ENCODE results near the gene STRIP2.

Gene STRIP2

DNA sequence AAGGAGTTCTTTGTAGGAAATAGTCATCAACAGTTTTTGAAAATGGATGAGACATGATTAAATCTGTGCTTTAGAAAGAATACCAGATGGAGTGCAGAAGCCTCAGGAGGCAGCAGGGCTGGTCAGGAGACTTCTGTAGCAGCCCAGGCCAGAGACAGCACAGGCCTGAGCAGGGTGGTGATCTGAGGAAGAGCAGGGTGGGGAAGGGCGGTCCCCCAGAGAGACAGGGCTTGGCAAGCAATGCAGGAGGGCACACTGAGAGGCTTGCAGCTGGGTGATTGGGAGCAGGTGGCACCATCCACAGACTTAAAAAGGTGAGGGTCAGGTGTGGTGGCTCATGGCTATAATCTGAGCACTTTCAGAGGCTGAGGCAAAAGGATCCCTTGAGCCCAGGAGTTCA is 63.8 kb downstream of the STRIP2 start:
- DNase-seq: no peak

DNA sequence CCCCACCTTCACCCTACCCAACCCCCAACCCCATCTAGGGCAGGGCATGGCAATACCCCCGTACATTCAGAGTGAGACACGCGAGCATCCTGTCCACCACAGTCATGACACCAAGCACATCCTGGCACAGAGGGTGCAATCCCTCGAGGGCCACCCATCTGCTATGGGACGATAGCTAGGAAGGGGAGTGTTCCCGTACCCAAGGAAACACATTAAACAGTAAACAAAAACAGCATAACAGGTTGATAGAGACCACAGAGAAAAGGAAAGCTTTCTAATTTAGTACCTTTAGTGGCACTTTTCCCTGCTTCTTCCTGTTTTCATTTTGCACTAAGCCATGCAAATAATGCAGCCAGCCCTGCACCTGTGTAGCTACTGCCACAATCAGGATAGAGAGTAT is 65.8 kb downstream of the STRIP2 start:
- no peak for DNase-seq

DNA sequence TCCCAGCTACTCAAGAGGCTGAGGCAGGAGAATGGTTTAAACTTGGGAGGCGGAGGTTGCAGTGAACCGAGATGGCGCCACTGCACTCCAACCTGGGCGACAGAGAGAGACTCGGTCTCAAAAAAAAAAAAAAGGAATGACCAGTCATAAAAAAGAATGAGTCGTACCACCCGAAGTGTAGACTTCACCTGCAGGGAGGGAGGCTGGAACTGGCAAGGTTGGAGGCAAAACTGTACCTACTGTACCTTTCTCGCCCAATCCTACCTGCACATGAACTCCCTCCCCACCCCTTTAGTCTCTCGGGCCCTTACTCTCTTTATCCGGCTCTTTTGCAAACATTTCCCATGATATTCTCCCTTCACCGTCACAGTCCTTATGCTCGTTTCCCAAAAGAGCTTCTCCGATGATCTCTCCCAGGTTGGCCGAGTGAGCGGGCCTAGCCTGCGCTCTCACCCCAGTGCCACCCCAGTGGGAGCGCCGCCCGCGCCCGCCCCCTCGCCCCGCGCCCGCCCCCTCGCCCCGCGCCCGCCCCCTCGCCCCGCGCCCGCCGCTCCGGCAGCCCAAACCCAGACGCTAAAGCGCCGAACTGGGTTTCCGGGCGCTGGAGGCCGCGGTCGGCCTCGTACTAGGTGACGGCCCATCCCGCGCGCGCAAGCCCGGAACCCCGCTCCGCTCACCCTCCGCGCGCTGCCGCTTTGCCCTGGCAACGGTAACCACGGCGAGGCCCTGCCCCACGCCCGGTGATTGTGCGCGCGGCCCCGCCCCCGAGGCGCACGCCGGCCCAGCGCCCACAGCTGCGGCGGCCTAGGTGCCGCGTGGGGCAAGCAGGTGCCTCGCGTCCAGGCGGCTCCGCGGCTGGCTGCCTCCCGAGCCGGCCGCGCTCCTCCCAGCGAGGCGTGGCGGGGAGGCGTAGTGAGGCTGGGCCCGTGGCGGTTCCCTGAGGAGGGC is 67.8 kb downstream of the STRIP2 start, which contains the start of gene SMKR1:
SMKR1 (plus strand) TSS at position 772 of the 948 bp plus-strand sequence. CDS start 294 bp downstream, outside the sequence.
- DNase-seq: peak; percentile 75

DNA sequence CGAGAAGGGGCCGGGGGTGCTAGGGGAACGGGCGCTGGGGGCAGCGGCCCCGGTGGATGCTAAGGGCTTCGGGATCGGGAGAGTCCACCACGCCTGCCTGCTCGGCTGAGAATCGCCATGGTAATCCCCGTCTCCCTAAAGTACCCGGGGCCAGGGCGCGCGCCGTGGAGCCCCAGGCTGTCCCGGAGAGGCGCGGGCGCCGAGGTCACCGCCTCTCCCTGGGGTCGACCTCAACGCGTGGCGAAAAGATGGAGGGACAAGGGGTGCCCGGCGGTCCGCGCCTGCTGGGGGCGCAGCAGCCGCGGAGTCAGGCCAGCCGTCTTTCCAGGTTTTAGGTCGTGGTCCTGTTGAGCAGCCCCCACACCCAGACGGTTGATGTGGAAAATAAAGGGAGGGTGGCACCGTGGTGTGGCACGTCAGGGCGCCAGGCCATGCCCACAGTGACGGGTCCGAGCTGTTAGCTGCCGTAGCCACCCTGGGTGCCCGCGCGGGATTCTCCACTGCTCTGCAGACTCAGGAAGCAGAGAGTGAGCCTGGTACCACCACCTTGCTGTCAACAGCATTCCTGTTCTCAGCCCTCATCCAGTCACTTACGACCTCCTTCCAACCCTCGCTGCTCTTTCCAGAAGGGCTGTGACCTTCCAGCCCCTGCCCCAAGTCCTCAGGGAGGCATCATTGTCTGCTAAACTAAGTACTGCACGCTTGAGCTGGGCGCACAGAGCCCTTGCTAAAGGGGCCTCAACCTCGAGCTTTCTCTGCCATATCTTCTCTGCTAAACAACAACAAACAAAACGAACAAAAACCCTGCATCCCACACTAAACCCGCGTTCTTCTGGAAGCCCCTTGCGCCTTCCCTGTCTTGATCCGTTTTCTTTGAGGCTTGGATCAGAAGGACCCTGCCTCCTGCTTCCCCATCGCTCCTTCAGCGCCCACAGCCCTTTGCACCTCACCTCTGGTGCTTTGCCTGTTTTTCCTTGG is 68.8 kb downstream of the STRIP2 start:
- DNase-seq: no peak

DNA sequence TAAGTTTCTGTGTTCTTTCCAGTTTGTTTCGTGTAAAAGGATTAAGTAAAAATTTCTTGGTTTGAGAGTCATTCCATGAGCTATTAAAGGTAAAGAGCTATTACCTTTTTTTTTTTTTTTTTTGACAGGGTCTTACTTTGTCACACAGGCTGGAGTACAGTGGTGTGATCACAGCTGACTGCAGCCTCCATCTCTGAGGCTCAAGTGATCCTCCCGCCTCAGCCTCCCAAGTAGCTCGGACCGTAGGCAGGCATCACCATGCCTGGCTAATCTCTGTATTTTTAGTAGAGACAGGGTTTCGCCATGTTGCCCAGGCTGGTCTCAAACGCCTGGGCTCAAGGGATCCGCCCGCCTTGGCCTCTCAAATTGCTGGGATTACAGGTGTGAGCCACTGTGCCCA is 69.5 kb downstream of the STRIP2 start:
- DNase-seq: no peak

DNA sequence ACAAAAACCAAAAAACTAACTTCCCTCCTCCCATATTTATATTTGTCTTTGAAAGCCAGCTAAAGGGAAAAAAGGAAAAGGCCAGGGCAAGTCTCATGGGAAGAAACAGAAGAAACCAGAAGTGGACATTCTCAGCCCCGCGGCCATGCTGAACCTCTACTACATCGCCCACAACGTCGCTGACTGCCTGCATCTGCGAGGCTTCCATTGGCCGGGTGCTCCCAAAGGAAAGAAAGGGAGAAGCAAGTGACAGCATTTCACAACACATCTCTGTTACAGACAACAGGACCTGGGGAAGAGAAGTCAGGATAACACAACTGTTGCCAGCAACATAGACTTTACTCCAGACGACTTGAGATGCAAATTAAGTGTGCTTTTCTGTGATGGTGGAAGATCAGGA is 78.0 kb downstream of the STRIP2 start:
- no peak for DNase-seq

DNA sequence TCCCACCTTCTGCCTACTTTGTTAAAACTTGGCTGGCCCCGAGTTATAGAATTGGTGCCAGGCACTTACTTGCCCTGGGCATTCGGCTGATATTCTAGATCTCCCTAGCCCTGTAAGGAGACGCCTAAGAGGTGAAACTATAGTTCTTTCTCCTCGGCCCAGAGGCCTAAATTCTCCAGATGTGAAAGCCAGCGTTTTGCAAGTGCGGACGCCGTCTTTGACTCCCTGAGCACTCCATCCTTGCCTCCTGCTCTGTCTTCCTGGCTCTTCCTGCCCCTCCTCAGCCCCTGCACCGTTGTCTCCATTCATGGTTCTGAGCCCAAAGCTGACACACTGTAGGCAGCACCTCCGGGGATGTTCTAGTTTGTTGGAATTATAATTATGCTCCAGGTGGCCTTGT is 79.3 kb downstream of the STRIP2 start:
- no peak for DNase-seq

DNA sequence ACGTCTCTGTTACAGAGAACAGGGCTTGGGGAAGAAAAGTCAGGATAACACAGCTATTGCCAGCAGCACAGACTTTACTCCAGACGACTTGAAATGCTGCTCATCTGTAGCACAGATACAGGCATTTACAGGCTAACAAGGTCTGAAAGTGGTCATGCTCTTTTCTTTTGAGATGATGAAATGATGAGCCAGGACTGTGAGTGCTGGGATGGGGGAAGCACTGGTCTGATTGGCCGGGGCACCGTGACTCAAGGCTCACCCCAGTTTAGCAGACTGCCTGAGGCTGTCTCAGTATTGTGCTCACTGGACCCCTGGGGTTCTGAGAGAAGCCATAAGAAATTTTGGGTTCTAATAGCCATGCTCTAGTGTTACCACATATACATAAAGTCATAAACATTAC is 80.5 kb downstream of the STRIP2 start:
- no peak for DNase-seq

DNA sequence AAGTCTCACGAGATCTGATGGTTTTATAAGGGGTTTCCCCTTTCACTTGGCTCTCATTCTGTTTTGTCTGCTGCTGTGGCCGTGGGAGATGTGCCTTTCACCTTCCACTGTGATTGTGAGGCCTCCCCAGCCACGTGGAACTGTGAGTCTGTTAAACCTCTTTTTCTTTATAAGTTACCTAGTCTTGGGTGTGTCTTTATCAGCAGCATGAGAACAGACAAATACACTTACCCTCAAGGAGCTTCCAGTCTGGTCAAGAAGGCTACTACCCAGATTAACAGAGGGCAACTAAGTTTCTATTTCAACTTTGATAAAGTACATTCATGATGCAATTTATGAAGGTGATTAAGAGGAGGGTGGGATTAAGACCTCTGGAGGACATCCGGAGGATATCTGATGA is 81.1 kb downstream of the STRIP2 start:
- DNase-seq: no peak

DNA sequence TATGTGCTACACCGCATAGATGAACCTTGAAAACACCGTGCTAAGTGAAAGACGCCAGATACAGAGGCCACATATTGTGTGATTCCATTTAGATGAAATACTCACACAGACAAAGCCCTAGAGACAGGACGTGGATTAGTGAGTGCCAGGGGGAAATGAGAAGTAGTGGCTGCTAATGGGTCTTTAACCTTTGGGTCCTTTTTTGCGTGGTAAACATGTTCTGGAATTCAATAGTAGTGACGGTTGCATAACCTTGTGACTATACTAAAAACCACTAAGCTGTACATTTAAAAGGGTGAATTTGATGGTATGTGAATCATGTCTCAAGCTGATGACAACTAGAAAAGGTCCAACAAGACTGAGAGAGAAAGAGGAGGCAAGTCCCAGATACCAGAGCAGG is 83.7 kb downstream of the STRIP2 start:
- DNase-seq: peak; percentile 86

DNA sequence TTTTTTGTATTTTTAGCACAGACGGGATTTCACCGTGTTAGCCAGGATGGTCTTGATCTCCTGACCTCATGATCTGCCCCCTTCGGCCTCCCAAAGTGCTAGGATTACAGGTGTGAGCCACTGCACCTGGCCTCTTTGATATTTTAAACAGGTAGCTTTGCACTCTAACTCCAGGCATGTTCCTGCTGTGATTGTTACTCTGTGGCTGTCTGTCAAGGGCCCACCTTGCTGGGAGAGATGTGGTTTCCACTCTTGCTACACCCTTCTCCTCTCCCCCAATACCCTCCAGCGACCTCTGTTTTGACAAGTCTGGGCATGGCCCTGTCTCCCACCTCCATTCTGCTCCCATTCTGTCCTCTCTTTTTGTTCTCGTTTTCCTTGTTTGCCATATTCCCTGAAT is 85.2 kb downstream of the STRIP2 start:
- DNase-seq: no peak

DNA sequence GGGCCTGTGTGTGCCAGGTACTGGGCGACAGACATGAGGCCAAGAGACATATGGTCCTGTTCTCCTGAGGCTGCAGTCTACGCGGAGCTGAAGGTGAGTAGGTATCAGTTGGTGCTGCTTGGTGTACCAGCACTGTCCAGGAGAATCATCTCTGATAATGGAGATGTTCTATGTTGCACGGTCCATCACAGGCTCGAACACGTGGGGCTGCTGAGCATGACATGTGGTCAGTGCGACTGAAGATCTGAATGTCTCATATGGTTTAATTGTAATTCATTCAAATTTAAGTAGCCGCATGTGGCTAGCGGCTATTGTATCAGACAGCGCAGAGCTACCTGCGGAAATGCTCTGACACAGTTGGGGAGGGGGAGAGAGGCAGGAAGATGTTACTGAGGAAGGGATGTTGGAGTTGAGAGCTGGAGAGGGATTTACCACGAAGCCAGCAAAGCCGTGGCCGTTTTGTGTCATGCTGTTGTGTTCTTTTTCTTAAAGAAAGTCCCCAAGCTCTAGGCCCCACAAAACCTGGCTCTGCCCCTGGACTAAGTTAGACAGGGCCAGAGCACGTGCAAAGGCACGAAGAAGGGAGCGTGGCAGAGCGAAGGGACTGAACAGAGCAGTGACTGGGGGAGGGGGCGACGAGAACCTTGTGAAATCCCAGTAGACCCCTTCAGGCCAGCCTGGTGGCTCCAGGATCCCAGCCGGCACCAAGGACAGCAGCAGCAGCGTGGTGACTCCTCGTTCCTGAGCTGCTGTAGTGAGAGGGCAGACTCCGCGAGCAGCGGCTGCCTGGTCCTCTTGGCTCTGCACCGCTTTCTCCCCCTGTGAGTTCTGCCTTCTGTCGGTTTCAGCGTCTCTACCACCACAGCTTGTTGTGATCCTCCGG is 88.1 kb downstream of the STRIP2 start:
- no peak for DNase-seq

DNA sequence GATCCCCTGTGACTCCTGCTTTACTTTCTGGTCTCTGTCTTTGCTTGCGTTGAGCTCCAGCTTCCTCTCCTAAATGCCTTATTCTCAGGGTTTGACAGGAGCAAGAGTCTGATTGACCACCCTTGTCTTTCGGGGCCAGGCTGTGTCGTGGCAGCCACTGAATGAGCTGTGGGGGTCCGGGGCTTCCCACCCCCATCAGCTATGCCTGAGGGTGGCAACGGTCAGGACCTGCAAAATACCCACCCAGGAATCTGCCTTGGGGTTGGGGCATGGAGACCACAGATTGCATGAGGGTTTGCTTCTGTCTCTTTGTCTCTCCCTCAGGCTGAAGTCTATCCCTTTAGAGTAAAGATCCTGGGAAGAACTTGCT is 88.7 kb downstream of the STRIP2 start:
- DNase-seq: no peak

DNA sequence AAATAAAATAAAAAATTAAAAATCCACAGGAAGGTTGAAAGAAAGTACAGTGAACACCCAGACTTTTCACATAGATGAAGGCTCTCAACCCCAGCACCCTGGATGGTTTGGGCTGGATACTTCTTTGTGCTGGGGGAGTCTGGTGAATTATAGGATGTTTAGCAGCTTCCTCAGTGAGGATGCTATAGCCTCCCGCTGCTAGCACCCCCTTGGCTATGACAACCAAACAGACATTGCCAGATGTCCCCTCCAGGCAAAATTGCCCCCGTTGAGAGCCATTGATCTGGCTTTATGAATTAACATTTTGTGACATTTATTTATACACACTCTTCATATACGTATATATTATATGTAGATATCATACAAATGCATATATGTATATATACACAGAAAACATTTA is 89.7 kb downstream of the STRIP2 start:
- DNase-seq: no peak

DNA sequence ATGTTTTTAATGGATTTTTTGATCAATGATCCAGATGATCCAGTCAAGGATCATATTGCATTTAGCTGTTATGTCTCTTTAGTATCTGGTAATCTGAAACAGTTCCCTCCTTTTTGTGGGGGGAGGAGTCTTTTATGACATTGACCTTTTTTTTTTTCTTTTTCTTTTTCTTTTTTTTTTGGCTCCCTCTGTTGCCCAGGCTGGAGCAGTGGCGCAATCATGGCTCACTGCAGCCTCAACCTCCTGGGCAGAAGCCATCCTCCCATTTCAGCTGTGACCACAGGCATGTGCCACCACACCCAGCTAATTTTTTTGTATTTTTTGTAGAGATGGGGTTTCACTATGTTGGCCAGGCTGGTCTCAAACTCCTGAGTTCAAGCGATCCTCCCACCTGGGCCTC is 90.2 kb downstream of the STRIP2 start:
- DNase-seq: peak; percentile 95

DNA sequence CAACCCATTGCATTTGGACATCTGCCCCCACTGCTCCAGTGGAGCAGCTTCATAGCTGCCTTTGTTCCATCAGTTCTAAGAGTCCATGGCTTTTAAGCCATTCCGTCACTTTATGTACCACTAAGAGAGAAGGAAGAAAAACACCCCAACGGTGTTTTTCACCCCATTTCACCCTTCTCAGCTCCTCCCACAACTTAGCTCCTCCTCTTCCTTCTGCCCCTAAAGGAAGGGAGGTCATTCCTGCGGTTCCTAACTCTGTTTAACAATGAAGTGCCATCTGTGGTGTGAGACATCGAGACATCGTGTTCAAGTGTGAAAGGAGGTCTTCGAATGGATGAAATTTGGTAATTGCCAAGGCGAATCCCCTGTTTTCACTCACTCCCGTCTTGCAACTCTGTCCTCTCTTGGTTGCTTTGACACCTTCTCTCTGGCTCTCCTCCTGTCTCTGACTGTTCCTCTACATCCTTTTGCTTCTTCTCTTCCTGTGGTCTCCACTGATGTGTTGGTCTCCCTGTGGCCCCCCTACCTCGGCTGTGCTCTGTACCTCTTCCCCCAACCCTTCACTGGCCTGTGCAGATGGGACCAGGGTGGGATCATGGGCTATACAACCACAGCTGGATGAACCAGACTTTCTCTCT is 91.1 kb downstream of the STRIP2 start:
- peak; percentile 24 for DNase-seq

DNA sequence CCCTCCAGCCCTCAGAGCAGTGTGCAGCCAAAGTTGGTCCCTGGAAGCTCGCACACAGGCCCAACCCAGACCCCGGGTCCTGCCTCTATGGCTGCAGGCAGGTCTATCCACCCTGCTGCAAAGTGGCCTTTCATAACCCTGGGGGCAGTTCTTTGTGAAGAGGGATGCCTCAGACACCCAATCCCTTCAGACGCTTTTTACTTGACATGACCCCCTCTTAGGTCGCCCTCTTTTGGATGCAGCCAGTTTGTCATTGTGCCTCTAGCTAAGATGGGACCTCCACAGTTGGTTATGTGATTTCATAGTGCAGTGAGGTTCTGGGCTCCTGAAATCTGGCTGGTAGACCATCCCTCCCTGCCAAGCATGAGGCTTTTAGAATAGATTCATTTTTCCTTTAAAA is 95.4 kb downstream of the STRIP2 start:
- DNase-seq: no peak

DNA sequence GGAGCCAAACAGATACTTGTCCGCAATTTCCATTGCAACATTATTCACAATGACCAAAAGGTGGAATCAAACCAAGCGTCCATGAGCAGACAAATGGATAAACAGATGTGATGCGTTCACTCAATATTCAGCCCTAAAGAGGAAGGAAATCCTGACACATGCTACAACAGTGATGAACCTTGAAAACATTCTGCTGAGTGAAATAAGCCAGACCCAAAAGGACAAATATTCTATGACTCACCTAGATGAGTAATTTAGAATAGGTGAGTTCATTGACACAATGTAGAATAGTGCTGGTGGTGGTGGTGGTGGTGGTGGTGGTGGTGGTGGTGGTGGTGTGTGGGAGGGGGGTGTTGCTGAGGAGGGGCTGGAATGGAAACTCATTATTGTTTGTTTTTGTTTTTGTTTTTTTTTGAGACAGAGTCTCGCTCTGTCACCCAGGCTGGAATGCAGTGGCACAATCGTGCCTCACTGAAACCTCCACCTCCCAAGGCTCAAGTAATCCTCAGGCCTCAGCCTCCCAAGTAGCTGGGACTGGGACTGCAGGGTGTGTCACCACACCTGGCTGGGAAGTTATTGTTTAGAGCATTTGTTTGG is 96.7 kb downstream of the STRIP2 start:
- DNase-seq: peak; percentile 75

DNA sequence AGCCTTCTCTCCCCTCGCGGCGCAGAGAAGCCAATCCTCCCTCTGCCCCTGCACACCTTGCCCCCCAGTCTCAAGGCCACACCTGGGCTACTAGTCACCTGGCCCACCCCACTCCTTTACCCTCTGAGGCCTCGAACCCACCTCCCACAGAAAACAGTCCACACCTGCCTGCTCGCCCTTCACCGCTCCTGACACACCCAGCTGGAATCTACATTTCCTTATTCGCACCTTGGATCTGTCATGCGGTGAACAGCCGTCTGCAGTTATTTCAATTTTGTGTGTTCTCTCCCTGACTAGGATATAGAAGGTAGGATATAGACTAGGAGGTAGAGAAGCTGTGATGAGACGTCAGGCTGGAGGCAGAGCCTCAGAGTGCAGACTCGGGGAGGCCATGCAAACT is 97.5 kb downstream of the STRIP2 start:
- no peak for DNase-seq

DNA sequence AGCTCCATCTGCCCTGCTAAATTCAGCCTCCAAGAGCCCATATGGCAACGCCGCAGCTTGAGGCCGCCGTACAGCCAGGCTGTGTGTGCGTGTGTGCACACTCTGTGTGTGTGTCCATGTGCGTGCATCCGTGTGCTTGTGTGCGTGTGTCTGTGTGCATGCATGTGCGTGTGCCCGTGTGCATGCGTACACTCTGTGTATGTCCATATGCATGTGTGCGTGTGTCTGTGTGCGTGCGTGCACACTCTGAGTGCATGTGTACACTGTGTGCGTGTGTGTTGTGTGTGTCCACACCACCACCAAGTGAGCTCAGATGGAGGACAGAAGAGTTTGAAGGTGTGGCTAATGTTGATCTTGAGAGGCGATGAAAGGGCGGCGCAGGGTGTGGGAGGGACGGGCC is 98.1 kb downstream of the STRIP2 start:
- no peak for DNase-seq

DNA sequence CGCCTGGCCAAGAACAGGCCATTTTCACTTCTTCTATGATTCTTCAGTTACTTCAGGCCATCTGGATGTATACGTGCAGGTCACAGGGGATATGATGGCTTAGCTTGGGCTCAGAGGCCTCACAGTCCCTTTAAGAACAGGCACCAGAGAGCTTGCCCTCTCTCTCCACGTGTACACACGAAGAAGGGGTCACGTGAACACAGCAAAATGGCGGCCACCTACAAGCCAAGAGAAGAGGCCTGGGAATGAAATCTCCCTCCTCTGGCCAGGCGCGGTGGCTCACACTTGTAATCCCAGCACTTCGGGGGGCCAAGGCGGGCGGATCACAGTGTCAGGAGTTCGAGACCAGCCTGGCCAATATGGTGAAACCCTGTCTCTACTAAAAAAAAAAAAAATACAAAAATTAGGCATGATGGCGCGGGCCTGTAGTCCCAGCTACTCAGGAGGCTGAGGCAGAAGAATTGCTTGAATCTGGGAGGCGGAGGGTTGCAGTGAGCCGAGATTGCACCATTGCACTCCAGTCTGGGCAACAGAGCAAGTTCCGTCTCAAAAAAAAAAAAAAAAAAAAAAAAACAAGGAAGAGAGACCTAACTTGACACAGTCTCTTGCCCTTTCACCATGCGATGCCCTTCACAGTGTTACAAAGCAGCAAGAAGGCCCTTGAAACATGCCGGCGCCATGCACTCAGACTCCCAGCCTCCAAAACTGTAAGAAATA is 100.5 kb downstream of the STRIP2 start:
- DNase-seq: peak; percentile 43
